ENCODE data around the gene CLEC11A. TPM values are rescaled to one million over a fixed set of nuclear protein-coding genes. Genes with fewer than 3 reads are reported as not detected.

The CLEC11A gene
- total and polyA plus RNA-seq, 9 of the 15 experiments (the other 6 are each of a cell fraction or from before 2014, with no cell fraction given), result 0.39 to 43.9 (median 3.4) TPM

GRCh38 chr19:50728084-50728737, 5.0 kb downstream of the CLEC11A start (continued):
- peak; percentile 48; the same call in 1 of the 2 replicates for TF ChIP-seq ZNF395 (CRISPR knock-in tag; IDR thresholded peaks at IDR 0.05)
- no peak for TF ChIP-seq TEAD4 (IDR thresholded peaks at IDR 0.05; ENCODE audit: low read length)
- TF ChIP-seq TEAD4 (CRISPR knock-in tag; IDR thresholded peaks at IDR 0.05; ENCODE audit: borderline replicate concordance), result no peak
- TF ChIP-seq EP400 (IDR thresholded peaks at IDR 0.05), result peak; percentile 76
- peak; percentile 96 for TF ChIP-seq MYC (IDR thresholded peaks at IDR 0.05; ENCODE audit: low read depth, low read length)
- peak; percentile 80; the same call in 1 of the 2 replicates for TF ChIP-seq MYC (CRISPR knock-in tag; IDR thresholded peaks at IDR 0.05; ENCODE audit: borderline replicate concordance, low read depth)
- no peak for TF ChIP-seq IRF2 (CRISPR knock-in tag; IDR thresholded peaks at IDR 0.05)
- TF ChIP-seq NKRF (IDR thresholded peaks at IDR 0.05; ENCODE audit: borderline replicate concordance), result peak; percentile 39; the same call in 1 of the 2 replicates
- peak; percentile 87 for TF ChIP-seq CTBP1 (IDR thresholded peaks at IDR 0.05; ENCODE audit: borderline replicate concordance)
- no peak for TF ChIP-seq COPS2 (conservative IDR thresholded peaks at IDR 0.05)
